ENCODE results near the gene SMIM27. TPM values are rescaled to one million over a fixed set of nuclear protein-coding genes. Genes with fewer than 3 reads are reported as not detected.
"Not testable (repeated sequence)": the region's sequence is repeated elsewhere in the genome, so short reads cannot be mapped to it uniquely, and the experiment has no call there.

Gene SMIM27
- total RNA-seq, 1 experiment from 2014 or later = 6.5 TPM

DNA sequence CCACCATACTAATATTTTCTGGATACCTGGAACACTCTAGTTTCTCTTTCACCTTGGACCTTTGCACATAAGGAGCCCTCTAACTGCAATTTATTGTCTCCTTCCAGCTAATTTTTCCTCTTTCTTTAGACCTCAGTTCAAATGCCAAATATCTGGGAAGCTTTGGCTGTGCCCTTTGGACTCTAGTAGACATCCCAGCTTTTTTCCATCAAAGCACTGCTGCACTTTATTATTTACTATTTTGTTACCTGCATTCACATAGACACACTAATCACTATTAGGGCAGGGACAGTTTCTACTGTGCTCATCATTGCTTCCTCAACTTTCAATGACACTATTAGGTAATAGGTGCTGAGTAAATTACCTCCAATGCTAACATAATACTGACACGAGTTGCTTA, 28.2 kb upstream of the SMIM27 start:
- peaks cover 5% of the 10 kb centered on the region for H3K9me3 ChIP-seq (ENCODE audit: low read depth, low read length, poor library complexity, severe bottlenecking)
- intact Hi-C loops (cut with micrococcal nuclease; ENCODE audit: unreplicated experiment) = loop anchor here (10.0 kb wide), 1 partner anchor 51 kb away; the partner anchor contains the start of gene NDUFB6

DNA sequence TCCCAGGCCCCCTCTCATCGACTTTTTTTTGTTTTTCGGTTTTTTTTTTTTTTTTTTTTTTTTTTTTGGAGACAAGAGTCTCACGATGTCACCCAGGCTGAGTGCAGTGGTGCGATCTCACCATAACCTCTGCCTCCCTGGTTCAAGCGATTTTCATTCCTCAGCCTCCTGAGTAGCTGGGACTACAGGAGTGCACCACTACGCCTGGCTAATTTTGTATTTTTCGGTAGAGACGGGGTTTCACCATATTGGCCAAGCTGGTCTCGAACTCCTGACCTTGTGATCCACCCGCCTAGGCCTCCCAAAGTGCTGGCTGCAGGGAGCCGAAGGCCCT, 27.6 kb upstream of the SMIM27 start:
- BruUV-seq (replicated peaks); DNase-seq (ENCODE audit: low spot score); H3K36me3 ChIP-seq (ENCODE audit: insufficient read depth, low read length, poor library complexity, severe bottlenecking); H3K27ac ChIP-seq (ENCODE audit: low read depth, low read length, poor library complexity, severe bottlenecking); H3K27me3 ChIP-seq (replicated peaks; ENCODE audit: insufficient read depth, low read depth, low read length, poor library complexity); H3K9me3 ChIP-seq (ENCODE audit: low read depth, low read length, poor library complexity, severe bottlenecking); POLR2A ChIA-PET (ENCODE audit: low non-redundant PET): not testable (repeated sequence)
- H3K4me3 ChIP-seq (ENCODE audit: low read depth, low read length, poor library complexity, severe bottlenecking) = peak overlapping the region; percentile 69
- peaks cover 13% of the 10 kb centered on the region for H3K4me1 ChIP-seq (ENCODE audit: insufficient read depth, low read length, poor library complexity, severe bottlenecking)
- intact Hi-C loops (cut with micrococcal nuclease; ENCODE audit: unreplicated experiment) = loop anchor here (10.0 kb wide), 1 partner anchor 50 kb away; the partner anchor contains the start of gene NDUFB6
- CTCF ChIA-PET = interaction anchor here (0.7 to 2.3 kb wide), 2 partner anchors 146 to 1854 kb away, joined by 3 to 32 read pairs; no protein-coding TSS in a partner anchor

More for the DNA sequence above, 28.2 kb upstream of the SMIM27 start:
- ChIA-PET CTCF (interaction anchor here (0.7 kb wide), 1 partner anchor 1855 kb away, joined by 3 read pairs; no protein-coding TSS in a partner anchor), POLR2A (ENCODE audit: low non-redundant PET) (no interaction called here)
- no peak overlapping the region for H3K4me3 ChIP-seq (ENCODE audit: low read depth, low read length, poor library complexity, severe bottlenecking)
- H3K4me1 ChIP-seq (ENCODE audit: insufficient read depth, low read length, poor library complexity, severe bottlenecking) = peaks cover 13% of the 10 kb centered on the region
- H3K27me3 ChIP-seq (replicated peaks; ENCODE audit: insufficient read depth, low read depth, low read length, poor library complexity) = no peaks in the 10 kb centered on the region
- peaks cover 2% of the 10 kb centered on the region for H3K36me3 ChIP-seq (ENCODE audit: insufficient read depth, low read length, poor library complexity, severe bottlenecking)
- TF ChIP-seq EZH2 (IDR thresholded peaks at IDR 0.05; ENCODE audit: borderline replicate concordance, low read depth, low read length, poor library complexity, severe bottlenecking) (no peak), CTCF (conservative IDR thresholded peaks at IDR 0.05; ENCODE audit: low read depth, low read length) (no peak)
- H3K27ac ChIP-seq (ENCODE audit: low read depth, low read length, poor library complexity, severe bottlenecking) = no peak overlapping the region
- no TSS peak for BruUV-seq (replicated peaks)
- no peak for DNase-seq (ENCODE audit: low spot score)

- intact Hi-C loops (cut with micrococcal nuclease; ENCODE audit: unreplicated experiment) = loop anchor here (10.0 kb wide), 1 partner anchor 50 kb away; the partner anchor contains the start of gene NDUFB6
- Histone ChIP-seq H3K4me3 (ENCODE audit: low read depth, low read length, poor library complexity, severe bottlenecking) (peak overlapping the region; percentile 69), H3K27ac (ENCODE audit: low read depth, low read length, poor library complexity, severe bottlenecking) (no peak overlapping the region), H3K27me3 (replicated peaks; ENCODE audit: insufficient read depth, low read depth, low read length, poor library complexity) (no peaks in the 10 kb centered on the region), H3K36me3 (ENCODE audit: insufficient read depth, low read length, poor library complexity, severe bottlenecking) (no peaks in the 10 kb centered on the region), H3K4me1 (ENCODE audit: insufficient read depth, low read length, poor library complexity, severe bottlenecking) (peaks cover 13% of the 10 kb centered on the region), H3K9me3 (ENCODE audit: low read depth, low read length, poor library complexity, severe bottlenecking) (no peaks in the 10 kb centered on the region)
- no peak for TF ChIP-seq CTCF (conservative IDR thresholded peaks at IDR 0.05; ENCODE audit: low read depth, low read length)
- TF ChIP-seq EZH2 (IDR thresholded peaks at IDR 0.05; ENCODE audit: borderline replicate concordance, low read depth, low read length, poor library complexity, severe bottlenecking) = no peak
- ChIA-PET CTCF (interaction anchor here (2.3 kb wide), 1 partner anchor 146 kb away, joined by 32 read pairs; no protein-coding TSS in a partner anchor), POLR2A (ENCODE audit: low non-redundant PET) (interaction anchor here (0.6 to 0.7 kb wide), 2 partner anchors 40 to 610 kb away, joined by 3 to 5 read pairs; no protein-coding TSS in a partner anchor)
- DNase-seq (ENCODE audit: low spot score) = peak; percentile 27
- BruUV-seq (replicated peaks) = TSS peak; percentile 62
These were observed 27.0 kb upstream of the SMIM27 start for GRCh38 chr9:32524892-32525708.

Measured in A673 (cell line).